Measurements from ENCODE around the gene PPP2R3C.
A peak's percentile ranks its signal among the peaks of the same experiment; 100 is the strongest.
"Not testable (repeated sequence)": the region's sequence is repeated elsewhere in the genome, so short reads cannot be mapped to it uniquely, and the experiment has no call there.

The PPP2R3C gene

GRCh38 chr14:35123388-35123703 is 1.6 kb upstream of the PPP2R3C start:
- DNase-seq, result no peak

DNA sequence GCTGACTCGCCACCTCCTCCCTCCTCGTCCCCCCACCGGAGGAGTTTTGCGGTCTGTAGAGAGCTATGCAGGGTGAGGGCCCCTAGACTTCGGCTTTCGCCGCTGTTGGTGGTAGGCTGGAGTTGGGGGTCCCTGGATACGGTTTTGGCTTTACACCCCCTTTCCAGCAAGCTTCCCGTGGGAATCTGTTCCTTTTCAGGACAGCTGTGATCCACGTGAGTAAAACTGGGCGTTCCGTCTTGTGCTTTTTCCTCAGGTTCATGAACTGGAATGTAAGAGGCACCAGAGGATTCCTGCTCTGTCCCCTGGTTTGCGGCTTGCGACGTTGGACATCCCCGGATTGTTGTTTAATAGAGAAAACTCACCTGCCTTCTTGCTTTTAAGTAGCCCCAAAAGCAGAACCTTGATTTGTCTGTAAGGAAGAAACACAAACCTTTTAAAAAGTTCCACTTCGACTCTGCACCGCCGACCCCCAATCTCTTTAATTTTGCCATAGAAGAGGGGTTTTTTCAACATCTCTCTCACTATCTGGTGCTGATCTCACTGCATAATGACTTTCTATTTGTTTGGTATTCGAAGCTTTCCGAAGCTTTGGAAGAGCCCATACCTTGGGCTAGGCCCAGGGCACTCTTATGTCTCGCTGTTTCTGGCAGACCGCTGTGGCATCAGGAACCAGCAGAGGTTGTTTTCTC is 1.1 kb upstream of the PPP2R3C start:
- DNase-seq, result peak; percentile 11

GRCh38 chr14:35121026-35121886 is 534 bp downstream of the PPP2R3C start:
- DNase-seq, result peak; percentile 46

DNA sequence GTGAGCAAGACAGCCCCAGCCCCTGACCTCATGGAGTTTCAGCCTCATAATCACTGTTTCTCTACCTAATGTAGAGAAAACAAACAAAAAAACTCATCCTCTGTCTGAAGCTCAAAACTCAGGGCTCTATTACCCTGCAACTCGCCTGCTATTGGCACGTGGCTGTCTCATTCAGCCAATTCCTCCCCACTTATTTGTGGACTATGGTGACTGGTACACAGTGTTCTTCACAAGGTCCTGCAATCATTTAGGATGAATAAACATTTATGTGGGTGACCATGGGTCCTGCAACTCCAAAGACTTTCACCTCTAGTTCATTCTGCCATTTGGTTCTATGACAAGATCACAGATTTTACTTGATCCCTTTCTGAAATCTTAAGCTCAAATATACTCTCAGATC is 4.7 kb downstream of the PPP2R3C start:
- DNase-seq, result no peak

- DNase-seq, result no peak
Observed at GRCh38 chr14:35116242-35116641, 5.5 kb downstream of the PPP2R3C start.

GRCh38 chr14:35114036-35114435 is 7.8 kb downstream of the PPP2R3C start:
- no peak for DNase-seq

GRCh38 chr14:35113308-35113950 is 8.4 kb downstream of the PPP2R3C start:
- no peak for DNase-seq

DNA sequence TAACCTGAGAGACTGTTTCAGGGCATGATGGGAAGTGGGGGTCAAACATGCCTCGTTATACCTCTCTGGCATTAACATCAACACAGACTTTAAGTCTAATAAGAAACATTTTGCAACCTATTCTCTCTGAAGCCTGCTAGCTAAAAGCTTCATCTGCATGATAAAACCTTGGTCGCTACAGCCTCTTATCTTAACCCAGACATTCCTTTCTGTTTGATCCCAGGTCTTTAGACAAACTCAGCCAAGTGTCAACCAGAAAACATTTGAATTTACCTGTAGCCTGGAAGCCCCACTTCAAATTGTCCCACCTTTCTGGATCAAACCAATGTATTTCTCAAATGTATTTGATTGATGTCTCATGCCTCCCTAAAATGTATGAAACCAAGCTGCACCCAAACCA is 9.1 kb downstream of the PPP2R3C start:
- no peak for DNase-seq

- DNase-seq, result no peak
Observed at GRCh38 chr14:35107866-35108265, 13.9 kb downstream of the PPP2R3C start.

- not testable (repeated sequence) for DNase-seq
Observed at GRCh38 chr14:35094645-35095044, 27.1 kb downstream of the PPP2R3C start.

GRCh38 chr14:35088514-35088913 is 33.3 kb downstream of the PPP2R3C start:
- no peak for DNase-seq

- DNase-seq, result no peak
Observed at GRCh38 chr14:35085441-35085840, 36.3 kb downstream of the PPP2R3C start.

DNA sequence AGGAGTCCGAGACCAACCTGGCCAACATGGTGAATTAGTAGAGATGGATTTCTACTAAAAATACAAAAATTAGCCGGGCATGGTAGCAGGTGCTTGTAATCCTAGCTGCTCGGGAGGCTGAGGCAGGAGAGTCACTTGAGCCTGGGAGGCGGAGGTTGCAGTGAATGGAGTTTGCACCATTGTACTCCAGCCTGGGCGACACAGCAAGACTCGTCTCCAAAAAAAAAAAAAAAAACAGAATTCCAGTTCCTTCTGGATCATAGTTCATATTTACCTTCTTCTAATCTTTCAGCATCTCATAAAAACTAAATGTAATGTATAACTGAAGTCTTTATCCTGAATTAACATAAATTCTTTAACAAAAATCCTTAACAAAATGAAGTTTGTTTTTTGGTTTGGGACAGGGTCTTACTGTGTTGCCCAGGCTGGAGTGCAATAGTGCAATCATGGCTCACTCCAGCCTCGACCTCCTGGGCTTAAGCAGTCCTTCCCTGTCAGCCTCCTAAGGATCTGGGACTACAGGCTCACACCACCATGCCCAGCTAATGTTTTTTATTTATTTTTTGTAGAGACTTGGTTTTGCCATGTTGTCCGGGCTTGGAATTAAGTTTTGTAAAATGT is 38.1 kb downstream of the PPP2R3C start:
- no peak for DNase-seq

DNA sequence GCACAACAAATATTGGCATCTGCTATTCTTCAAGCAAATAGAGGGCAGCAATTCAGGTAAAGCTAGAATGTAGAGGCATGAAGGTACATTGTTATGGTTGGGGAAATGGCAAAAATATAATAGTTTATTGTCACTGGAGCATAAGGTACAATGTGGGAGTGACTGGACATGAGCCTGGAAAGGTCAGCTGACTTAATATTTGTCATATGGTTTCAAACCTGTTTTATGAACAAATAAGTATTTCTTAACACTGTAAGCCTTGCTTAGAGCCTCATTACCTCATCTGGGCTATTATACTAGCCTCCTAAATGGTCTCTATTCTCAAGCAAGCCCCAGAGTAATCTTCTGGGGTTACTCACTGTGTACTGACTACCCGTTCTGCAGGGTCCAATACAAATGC is 42.0 kb downstream of the PPP2R3C start:
- no peak for DNase-seq

GRCh38 chr14:35078082-35078481 is 43.7 kb downstream of the PPP2R3C start:
- DNase-seq, result no peak

- no peak for DNase-seq
Observed at GRCh38 chr14:35073486-35073885, 48.3 kb downstream of the PPP2R3C start.

GRCh38 chr14:35072226-35072625 is 49.6 kb downstream of the PPP2R3C start:
- no peak for DNase-seq

DNA sequence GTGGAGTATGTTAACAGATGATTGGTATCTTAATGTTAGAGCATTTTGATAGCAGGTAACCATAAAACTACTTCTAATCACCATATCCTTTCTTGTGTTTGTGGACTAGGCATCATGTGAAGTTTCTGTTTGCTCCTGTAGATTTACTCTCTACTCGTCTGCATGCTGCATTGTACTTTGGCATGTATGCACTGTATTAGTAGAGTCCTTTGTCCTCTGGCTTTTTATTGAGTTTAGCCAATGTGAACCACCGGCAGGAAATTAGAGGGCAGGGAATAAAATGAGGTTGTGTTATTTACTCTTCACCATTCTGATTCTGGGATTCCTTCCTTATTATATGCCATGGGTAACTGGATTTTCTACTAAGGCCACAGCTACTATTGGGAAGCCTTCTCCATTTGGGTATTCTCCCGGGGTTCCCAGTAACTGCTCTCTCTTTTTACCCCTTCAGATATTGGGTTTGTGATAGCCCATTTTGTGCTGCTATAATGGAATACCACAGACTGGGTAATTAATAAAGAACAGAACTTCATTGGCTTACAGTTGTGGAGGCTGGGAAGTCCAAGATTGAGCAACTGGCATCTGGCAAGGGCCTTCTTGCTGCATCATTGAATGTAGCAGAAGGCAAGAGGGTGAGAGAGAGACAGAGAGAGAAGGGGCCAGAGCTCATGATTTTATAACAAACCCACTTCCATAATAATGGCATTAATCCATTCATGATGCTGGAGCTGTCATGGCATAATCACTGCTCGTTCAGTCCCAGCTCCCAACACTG is 53.4 kb downstream of the PPP2R3C start:
- DNase-seq, result no peak

- DNase-seq, result not testable (repeated sequence)
Observed at GRCh38 chr14:35065731-35066130, 56.1 kb downstream of the PPP2R3C start.

GRCh38 chr14:35061113-35061791 is 60.5 kb downstream of the PPP2R3C start:
- not testable (repeated sequence) for DNase-seq

DNA sequence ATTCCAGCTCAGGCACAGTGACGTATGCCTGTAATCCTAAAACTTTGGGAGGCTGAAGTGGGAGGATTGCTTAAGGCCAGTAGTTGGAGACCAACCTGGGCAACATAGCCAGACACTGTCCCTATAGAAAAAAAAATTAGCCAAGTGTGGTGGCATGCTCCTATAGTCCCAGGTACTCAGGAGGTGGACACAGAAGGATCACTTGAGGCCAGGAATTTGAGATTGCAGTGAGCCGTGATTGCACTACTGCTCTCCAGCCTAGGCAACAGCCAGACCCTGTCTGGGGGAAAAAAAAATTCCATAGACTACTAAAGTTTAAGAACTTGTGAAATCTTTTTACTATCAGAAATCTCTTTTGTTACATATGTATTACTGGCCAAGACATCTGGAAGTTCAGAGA is 69.2 kb downstream of the PPP2R3C start:
- DNase-seq, result no peak

DNA sequence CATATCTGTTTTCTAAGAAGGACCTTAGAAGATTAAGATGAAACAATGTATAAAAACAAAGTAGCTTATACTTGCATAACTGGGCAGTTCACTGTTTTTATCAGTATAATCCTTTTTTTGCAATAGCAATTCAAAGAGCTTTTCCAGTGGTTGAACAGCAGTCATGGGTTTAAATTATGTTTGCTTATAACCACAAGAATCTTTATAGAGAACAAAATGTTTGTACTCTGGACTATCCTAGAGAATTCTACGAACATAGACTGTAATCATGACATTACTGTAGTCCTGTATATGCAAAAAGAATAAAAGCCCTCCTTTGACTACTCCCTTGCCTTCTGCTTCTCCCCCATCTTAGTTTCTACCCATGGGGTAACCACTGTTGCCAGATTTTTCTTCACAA is 70.0 kb downstream of the PPP2R3C start:
- DNase-seq, result no peak
